GM23338 (cell line): ENCODE measurements around the gene TMCC1. TPM values are rescaled to one million over a fixed set of nuclear protein-coding genes. Genes with fewer than 3 reads are reported as not detected.

ENCODE experiments used
- ATAC-seq: fragments of 200-7000 bp; cut with Tn5 transposase; 3 replicates; pipeline ENCODE4 v1.9.1; 2020
- DNase-seq: peaks from one replicate; pipeline ENCODE4 v3.0.0-alpha.2; 2015; ENCODE audit warnings: low spot score
- H2AFZ ChIP-seq: fragments of 200-600 bp; sonication (generic); 2 replicates; pipeline ENCODE4 v1.8.0; 2016; ENCODE audit warnings: antibody characterized with exemption, mild to moderate bottlenecking, moderate library complexity
- H3F3A ChIP-seq: fragments of 200-600 bp; sonication (generic); replicated peaks from 2 replicates; pipeline ENCODE4 v1.8.0; 2017; ENCODE audit warnings: antibody characterized with exemption, mixed run types, low read depth
- H3K27ac ChIP-seq: fragments of 200-600 bp; sonication (generic); 2 replicates; pipeline ENCODE4 v1.6.1; 2016; ENCODE audit warnings: low read depth
- H3K27me3 ChIP-seq: fragments of 200-600 bp; sonication (generic); 2 replicates; pipeline ENCODE4 v1.8.0; 2016; ENCODE audit warnings: mild to moderate bottlenecking, mixed run types, moderate library complexity; ENCODE audit not compliant: insufficient read depth
- H3K36me3 ChIP-seq: fragments of 200-600 bp; sonication (generic); 2 replicates; pipeline ENCODE4 v1.8.0; 2016; ENCODE audit warnings: mild to moderate bottlenecking; ENCODE audit not compliant: insufficient read depth
- H3K4me1 ChIP-seq: fragments of 200-600 bp; sonication (generic); 2 replicates; pipeline ENCODE4 v1.8.0; 2016; ENCODE audit warnings: mild to moderate bottlenecking, moderate library complexity; ENCODE audit not compliant: insufficient read depth
- H3K4me2 ChIP-seq: fragments of 200-600 bp; sonication (generic); 2 replicates; pipeline ENCODE4 v1.7.1; 2017; ENCODE audit warnings: mixed run types
- H3K4me3 ChIP-seq: fragments of 200-600 bp; sonication (generic); 2 replicates; pipeline ENCODE4 v1.6.1; 2016; ENCODE audit warnings: mixed run types
- H3K79me2 ChIP-seq: fragments of 200-600 bp; sonication (generic); replicated peaks from 2 replicates; pipeline ENCODE4 v1.8.0; 2017; ENCODE audit warnings: mild to moderate bottlenecking; ENCODE audit not compliant: insufficient read depth
- H3K9me2 ChIP-seq: fragments of 200-600 bp; sonication (generic); 2 replicates; pipeline ENCODE4 v1.8.0; 2017; ENCODE audit not compliant: insufficient read depth
- H4K20me1 ChIP-seq: fragments of 200-600 bp; sonication (generic); replicated peaks from 2 replicates; pipeline ENCODE4 v1.8.0; 2017; ENCODE audit warnings: mild to moderate bottlenecking; ENCODE audit not compliant: insufficient read depth
- H3K27ac Mint-ChIP-seq: 2 replicates; pipeline ENCODE4 v1.8.0; 2020; ENCODE audit warnings: inconsistent platforms, mild to moderate bottlenecking, moderate library complexity, mixed read lengths
- H3K27me3 Mint-ChIP-seq: 3 replicates; pipeline ENCODE4 v1.8.0; 2022; ENCODE audit warnings: low read depth, mild to moderate bottlenecking, moderate library complexity, mixed read lengths, inconsistent platforms; ENCODE audit not compliant: insufficient read depth, poor library complexity
- H3K36me3 Mint-ChIP-seq: 3 replicates; pipeline ENCODE4 v1.8.0; 2021; ENCODE audit warnings: low read depth, mild to moderate bottlenecking, inconsistent platforms, moderate library complexity, mixed read lengths
- H3K4me1 Mint-ChIP-seq: 3 replicates; pipeline ENCODE4 v1.8.0; 2020; ENCODE audit warnings: mild to moderate bottlenecking, inconsistent platforms, mixed read lengths
- H3K4me3 Mint-ChIP-seq: 3 replicates; pipeline ENCODE4 v1.8.0; 2021; ENCODE audit warnings: moderate library complexity, mild to moderate bottlenecking, inconsistent platforms, mixed read lengths
- H3K9me3 Mint-ChIP-seq: 3 replicates; pipeline ENCODE4 v1.8.0; 2020; ENCODE audit warnings: moderate library complexity, mild to moderate bottlenecking, inconsistent platforms, mixed read lengths
- CREB1 ChIP-seq: fragments of 250-450 bp; sonication (Bioruptor Pico); IDR thresholded peaks from 2 replicates; pipeline ENCODE4 v1.5.0; 2020; ENCODE audit warnings: low read depth, mild to moderate bottlenecking, moderate library complexity
- CTCF ChIP-seq, 2 experiments: fragments of 200-600 bp in 1 of 2; sonication (generic) in 1 of 2; conservative IDR thresholded peaks; 2 replicates each; pipeline versions ENCODE4 v1.5.1 to v1.6.1; 2016 to 2017; ENCODE audit warnings: antibody characterized with exemption in 2 of 2, low read depth in 2 of 2, mild to moderate bottlenecking in 2 of 2, moderate library complexity in 1 of 2
- ETS1 ChIP-seq: IDR thresholded peaks from 2 replicates; pipeline ENCODE4 v1.6.1; 2016; ENCODE audit warnings: antibody characterized with exemption
- EZH2 ChIP-seq: fragments of 200-600 bp; sonication (generic); IDR thresholded peaks from one replicate; pipeline ENCODE4 v1.8.0; 2017; ENCODE audit warnings: antibody characterized with exemption, mild to moderate bottlenecking, low read depth; ENCODE audit not compliant: unreplicated experiment
- EZH2phosphoT487 ChIP-seq: fragments of 200-600 bp; sonication (generic); IDR thresholded peaks from one replicate; pipeline ENCODE4 v1.8.1; 2018; ENCODE audit warnings: antibody characterized with exemption; ENCODE audit not compliant: unreplicated experiment
- JUNB ChIP-seq: IDR thresholded peaks from one replicate; pipeline ENCODE4 v1.6.1; 2016; ENCODE audit warnings: antibody characterized with exemption; ENCODE audit not compliant: unreplicated experiment
- NANOG ChIP-seq: IDR thresholded peaks from 2 replicates; pipeline ENCODE4 v1.6.1; 2016; ENCODE audit warnings: antibody characterized with exemption, borderline replicate concordance
- POLR2AphosphoS5 ChIP-seq: IDR thresholded peaks from 2 replicates; pipeline ENCODE4 v1.6.1; 2016; ENCODE audit warnings: antibody characterized with exemption, low read depth
- REST ChIP-seq: IDR thresholded peaks from one replicate; pipeline ENCODE4 v1.6.1; 2018; ENCODE audit warnings: antibody characterized with exemption; ENCODE audit not compliant: unreplicated experiment
- STAT1 ChIP-seq: IDR thresholded peaks from one replicate; pipeline ENCODE4 v1.6.1; 2016; ENCODE audit warnings: antibody characterized with exemption; ENCODE audit not compliant: unreplicated experiment
- ZNF114 ChIP-seq: fragments of 250-450 bp; sonication (Bioruptor Pico); IDR thresholded peaks from 2 replicates; pipeline ENCODE4 v1.5.0; 2020; ENCODE audit warnings: mild to moderate bottlenecking, moderate library complexity
- ZNF331 ChIP-seq: fragments of 250-450 bp; sonication (Bioruptor Pico); IDR thresholded peaks from 2 replicates; pipeline ENCODE4 v1.5.0; 2020; ENCODE audit warnings: low read depth, mild to moderate bottlenecking, moderate library complexity
- polyA plus RNA-seq: library from polyadenylated mRNA; unstranded; fragments of >200 nt; fragmentation: Nextera tagmentation; extraction: Ambion mirVana; gene quantifications from 2 replicates; pipeline ENCODE4 v1.2.1, GENCODE V29; 2016
- total RNA-seq: library from RNA; depleted of rRNA; stranded (reverse); fragments of >200 nt; shearing (Covaris generic); gene quantifications from 2 replicates; pipeline ENCODE4 v1.2.3, GENCODE V29; 2014

TMCC1 gene
- total and polyA plus RNA-seq, 2 experiments from 2014 or later: 8.2 to 18.4 TPM

- TF ChIP-seq ZNF114 (CRISPR knock-in tag): no peak
- TF ChIP-seq ZNF331 (CRISPR knock-in tag): no peak
- no peak for TF ChIP-seq ETS1
- TF ChIP-seq STAT1: no peak
- no peak for TF ChIP-seq REST
- no peak for TF ChIP-seq EZH2
- TF ChIP-seq CREB1 (CRISPR knock-in tag): no peak
- TF ChIP-seq POLR2AphosphoS5: no peak
- TF ChIP-seq EZH2phosphoT487: no peak
Observed at GRCh38 chr3:129859272-129859671, 34.2 kb downstream of the TMCC1 start (continued).

- peak overlapping the region; percentile 63 for H3K27ac Mint-ChIP-seq
- H3K79me2 ChIP-seq: peaks cover 61% of the 10 kb centered on the region
- peaks cover 13% of the 10 kb centered on the region; the same call in 2 of the 3 replicates for H3K36me3 Mint-ChIP-seq
- H3K4me3 ChIP-seq: no peak overlapping the region
- H3K4me2 ChIP-seq: no peak overlapping the region
- H3K27me3 ChIP-seq: no peaks in the 10 kb centered on the region
- peaks cover 19% of the 10 kb centered on the region; the same call in 2 of the 3 replicates for H3K4me1 Mint-ChIP-seq
- no peaks in the 10 kb centered on the region for H3K9me3 Mint-ChIP-seq
- no peaks in the 10 kb centered on the region for H3K36me3 ChIP-seq
- ATAC-seq: no peak
- H2AFZ ChIP-seq: no peak overlapping the region
- H3K4me1 ChIP-seq: peaks cover 6% of the 10 kb centered on the region; the same call in 1 of the 2 replicates
- no peak overlapping the region for H3K27ac ChIP-seq
- H3K4me3 Mint-ChIP-seq: no peak overlapping the region
- DNase-seq: no peak
- no peaks in the 10 kb centered on the region for H3F3A ChIP-seq
- no peaks in the 10 kb centered on the region for H3K27me3 Mint-ChIP-seq
- 0 out of 2 replicates have a peak, but pooled peaks cover 5% of the 10 kb centered on the region for H4K20me1 ChIP-seq
- no peaks in the 10 kb centered on the region for H3K9me2 ChIP-seq
- TF ChIP-seq ZNF114 (CRISPR knock-in tag) (no peak), POLR2AphosphoS5 (no peak), ETS1 (no peak), EZH2phosphoT487 (no peak), CTCF (conservative IDR thresholded peaks at IDR 0.05; ENCODE audit: low read depth in 2 of 2) (no peak), STAT1 (no peak), JUNB (no peak), EZH2 (no peak), ZNF331 (CRISPR knock-in tag) (no peak), REST (no peak), NANOG (no peak), CREB1 (CRISPR knock-in tag) (no peak)
Observed at GRCh38 chr3:129857899-129858298, 35.6 kb downstream of the TMCC1 start.
